Skeletal muscle tissue (tissue), 4 donors: Measurements from ENCODE around the gene TKT. TPM values are rescaled to one million over a fixed set of nuclear protein-coding genes. Genes with fewer than 3 reads are reported as not detected.

Source experiments
- H3K27ac ChIP-seq: one replicate; pipeline ENCODE4 v1.7.0; 2013; ENCODE audit warnings: mild to moderate bottlenecking, low read depth, low read length, inconsistent platforms
- H3K27me3 ChIP-seq, 3 donors: one replicate each; pipeline ENCODE4 v1.7.0; 2013; ENCODE audit warnings: low read length in 3 of 3; ENCODE audit not compliant: control insufficient read depth in 3 of 3, insufficient read depth in 3 of 3
- H3K36me3 ChIP-seq, 3 donors: one replicate each; pipeline ENCODE4 v1.7.0; 2013; ENCODE audit warnings: low read length in 3 of 3; ENCODE audit not compliant: control insufficient read depth in 3 of 3, insufficient read depth in 3 of 3
- H3K4me1 ChIP-seq, 3 donors: one replicate each; pipeline ENCODE4 v1.7.0; 2013; ENCODE audit warnings: low read length in 3 of 3, mild to moderate bottlenecking in 3 of 3; ENCODE audit not compliant: control insufficient read depth in 3 of 3, insufficient read depth in 3 of 3
- H3K4me3 ChIP-seq, 3 donors: one replicate each; pipeline ENCODE4 v1.7.0; 2013; ENCODE audit warnings: low read length in 3 of 3
- H3K9ac ChIP-seq, 3 donors: one replicate each; pipeline ENCODE4 v1.7.0; 2013; ENCODE audit warnings: low read length in 3 of 3, mild to moderate bottlenecking in 3 of 3, moderate library complexity in 2 of 3, low read depth in 1 of 3
- H3K9me3 ChIP-seq, 3 donors: one replicate each; pipeline ENCODE4 v1.7.0; 2013; ENCODE audit warnings: low read length in 3 of 3; ENCODE audit not compliant: control insufficient read depth in 3 of 3
- total RNA-seq: library from RNA; depleted of rRNA; stranded (reverse); fragments of >200 nt; gene quantifications from one replicate; pipeline ENCODE4 v1.2.3, GENCODE V29; 2014
- donor health status: Osteomylitis.

The TKT gene
- total RNA-seq, 1 donor from 2014 or later: 67.8 TPM

DNA sequence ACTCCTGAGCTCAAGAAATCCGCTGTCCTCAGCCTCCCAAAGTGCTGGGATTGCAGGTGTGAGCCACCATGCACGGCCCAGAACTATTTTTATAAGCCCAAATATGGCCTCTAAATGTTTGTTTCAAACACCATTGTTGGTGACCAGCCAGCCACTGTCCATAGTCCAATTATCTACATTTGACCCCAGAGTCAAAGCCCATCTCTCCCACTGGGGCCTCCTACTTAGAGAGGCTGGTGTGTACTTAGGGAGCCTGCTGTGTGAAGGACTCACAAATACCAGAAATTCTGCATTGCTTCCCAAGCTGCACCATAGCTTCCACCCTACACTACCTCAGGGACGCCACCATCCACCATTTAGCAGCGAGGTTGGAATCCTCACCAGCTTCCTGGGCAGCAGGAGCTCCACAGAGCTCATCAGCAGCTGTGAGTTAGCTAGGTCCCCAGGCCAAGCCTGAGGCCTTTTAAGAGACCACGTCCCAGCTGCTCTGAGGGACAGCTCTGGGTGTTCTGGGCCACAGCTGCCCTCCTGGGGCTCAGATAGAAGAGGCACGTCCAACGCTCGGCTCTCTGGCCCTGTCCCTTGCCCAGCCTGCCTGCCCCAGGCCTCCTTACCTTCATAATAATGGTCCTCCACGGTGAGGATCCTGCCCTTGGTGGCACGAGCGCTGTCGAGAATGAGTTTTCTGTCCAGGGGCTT lies 29.5 kb downstream of the TKT start:
- no peaks in the 10 kb centered on the region for H3K9me3 ChIP-seq
- H3K4me1 ChIP-seq: no peaks in the 10 kb centered on the region
- no peak overlapping the region for H3K9ac ChIP-seq
- no peak overlapping the region for H3K27ac ChIP-seq
- peaks cover 67 to 74% (median 68%) of the 10 kb centered on the region in 3 donors for H3K36me3 ChIP-seq
- no peaks in the 10 kb centered on the region for H3K27me3 ChIP-seq
- H3K4me3 ChIP-seq: no peak overlapping the region

DNA sequence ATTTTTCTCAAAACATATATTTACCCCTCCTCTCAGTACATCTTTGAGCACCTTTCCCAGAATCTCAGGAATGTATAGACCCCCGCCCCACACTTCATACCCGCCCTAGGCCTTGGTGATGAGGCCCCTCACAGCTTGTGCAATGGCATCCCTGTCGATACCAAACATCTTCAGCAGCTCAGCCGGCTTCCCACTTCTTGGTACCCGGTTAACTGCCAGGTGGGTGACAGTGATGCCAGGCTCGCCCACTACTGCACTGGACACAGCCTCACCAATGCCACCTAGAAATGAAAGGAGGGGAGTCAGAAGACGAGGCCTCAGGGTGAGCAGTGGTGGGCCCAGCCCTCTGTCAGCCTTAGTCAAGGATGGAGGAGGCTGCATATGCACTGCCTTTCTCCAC lies 30.2 kb downstream of the TKT start:
- H3K27me3 ChIP-seq: no peaks in the 10 kb centered on the region
- no peaks in the 10 kb centered on the region for H3K4me1 ChIP-seq
- peaks cover 62 to 68% (median 66%) of the 10 kb centered on the region in 3 donors for H3K36me3 ChIP-seq
- no peak overlapping the region for H3K4me3 ChIP-seq
- no peak overlapping the region for H3K27ac ChIP-seq
- H3K9ac ChIP-seq: no peak overlapping the region
- H3K9me3 ChIP-seq: no peaks in the 10 kb centered on the region

DNA sequence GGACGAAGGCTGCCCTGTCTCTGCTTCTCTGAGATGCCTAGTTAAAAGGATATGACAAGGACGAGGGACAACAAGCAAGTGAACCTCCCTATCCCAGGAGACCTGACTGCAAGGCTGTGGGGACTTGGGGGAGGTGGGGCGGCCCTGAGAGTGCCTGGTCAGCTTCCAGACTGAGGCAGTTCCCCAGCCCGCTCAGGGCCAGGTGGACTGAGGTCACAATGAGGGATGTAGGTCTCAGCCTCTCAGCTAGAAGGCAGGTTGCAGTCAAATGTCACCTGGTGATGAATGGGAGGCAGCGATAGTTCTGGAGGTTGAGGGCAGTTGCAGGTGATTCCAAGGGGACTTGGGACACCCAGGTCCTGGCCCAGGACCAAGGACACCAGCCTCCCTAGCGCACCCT lies 30.6 kb downstream of the TKT start:
- Histone ChIP-seq H3K36me3 (peaks cover 59 to 67% (median 61%) of the 10 kb centered on the region in 3 donors), H3K9ac (no peak overlapping the region), H3K4me3 (no peak overlapping the region), H3K9me3 (no peaks in the 10 kb centered on the region), H3K27ac (no peak overlapping the region), H3K27me3 (no peaks in the 10 kb centered on the region), H3K4me1 (no peaks in the 10 kb centered on the region)

DNA sequence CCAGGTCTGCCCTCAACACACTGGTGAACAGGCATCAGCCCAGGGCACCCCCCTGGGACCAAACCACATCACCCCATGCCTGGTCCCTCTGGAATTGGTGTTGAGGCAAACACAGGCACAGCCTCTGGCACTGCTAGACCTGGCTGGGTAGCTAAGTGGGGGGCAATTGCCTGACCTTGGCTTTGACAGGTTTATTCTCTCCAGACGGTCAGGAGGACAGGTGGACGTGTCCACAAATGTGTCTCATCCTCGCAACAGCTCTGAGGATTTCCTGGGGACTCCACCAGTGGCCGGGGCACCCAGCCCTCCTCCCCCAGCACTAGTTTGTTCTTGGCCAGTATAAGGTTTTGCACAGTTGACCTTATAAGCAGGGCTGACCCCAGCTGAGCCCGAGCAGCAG lies 31.3 kb downstream of the TKT start:
- H3K9me3 ChIP-seq: no peaks in the 10 kb centered on the region
- no peaks in the 10 kb centered on the region for H3K27me3 ChIP-seq
- H3K4me3 ChIP-seq: no peak overlapping the region
- H3K36me3 ChIP-seq: peaks cover 53 to 60% (median 55%) of the 10 kb centered on the region in 3 donors
- H3K4me1 ChIP-seq: no peaks in the 10 kb centered on the region
- no peak overlapping the region for H3K9ac ChIP-seq
- no peak overlapping the region for H3K27ac ChIP-seq

DNA sequence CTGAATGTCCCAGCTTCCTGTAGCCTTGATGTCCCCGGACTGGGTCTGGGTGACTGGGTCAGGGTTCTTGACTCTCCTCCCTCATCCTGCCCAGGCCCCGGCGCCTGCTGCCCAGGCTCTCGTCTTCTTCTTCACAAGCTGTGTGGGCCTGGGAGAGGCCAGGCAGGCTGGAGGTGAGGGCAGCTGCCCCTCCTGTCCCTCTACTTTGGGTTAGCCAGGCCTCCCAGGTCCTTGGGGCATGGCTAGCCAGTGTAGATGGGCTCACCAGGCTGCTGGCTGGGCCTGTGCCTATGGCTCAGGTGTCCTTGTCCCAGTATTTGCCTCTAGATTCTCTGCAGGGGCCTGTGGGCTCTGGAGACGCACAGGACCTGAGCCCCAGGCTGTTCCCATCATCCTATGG lies 31.8 kb downstream of the TKT start:
- Histone ChIP-seq H3K9me3 (no peaks in the 10 kb centered on the region), H3K9ac (no peak overlapping the region), H3K27ac (no peak overlapping the region), H3K4me3 (no peak overlapping the region), H3K27me3 (no peaks in the 10 kb centered on the region), H3K4me1 (no peaks in the 10 kb centered on the region), H3K36me3 (peaks cover 48 to 55% (median 50%) of the 10 kb centered on the region in 3 donors)

- Histone ChIP-seq H3K9ac (no peak overlapping the region), H3K36me3 (peaks cover 44 to 51% (median 45%) of the 10 kb centered on the region in 3 donors), H3K9me3 (no peaks in the 10 kb centered on the region), H3K27ac (no peak overlapping the region), H3K4me1 (no peaks in the 10 kb centered on the region), H3K27me3 (no peaks in the 10 kb centered on the region), H3K4me3 (no peak overlapping the region)
Measured at GRCh38 chr3:53223541-53223966, 32.3 kb downstream of the TKT start.

DNA sequence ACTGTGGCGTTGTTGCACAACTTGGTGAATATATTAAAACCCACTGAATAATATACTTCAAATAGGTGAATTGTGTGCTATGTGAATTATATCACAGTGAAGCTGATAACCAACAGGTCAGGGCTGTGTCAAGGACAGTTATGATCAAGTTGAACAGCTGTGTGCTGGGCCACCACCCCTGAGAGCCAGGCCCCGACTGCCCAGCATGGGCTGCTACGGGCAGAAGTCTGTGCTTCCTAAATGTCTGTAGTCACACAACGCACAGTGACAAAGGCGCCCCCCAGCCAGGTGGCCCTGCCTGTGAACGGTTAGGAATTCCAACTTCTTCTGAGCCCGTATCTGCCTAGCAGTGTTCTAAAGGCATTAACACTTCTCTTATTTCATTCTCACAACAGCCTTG lies 32.8 kb downstream of the TKT start:
- H3K4me1 ChIP-seq: no peaks in the 10 kb centered on the region
- no peak overlapping the region for H3K4me3 ChIP-seq
- H3K36me3 ChIP-seq: peaks cover 39 to 46% (median 40%) of the 10 kb centered on the region in 3 donors
- H3K9ac ChIP-seq: no peak overlapping the region
- no peak overlapping the region for H3K27ac ChIP-seq
- no peaks in the 10 kb centered on the region for H3K9me3 ChIP-seq
- no peaks in the 10 kb centered on the region for H3K27me3 ChIP-seq

- Histone ChIP-seq H3K27me3 (no peaks in the 10 kb centered on the region), H3K9me3 (no peaks in the 10 kb centered on the region), H3K4me3 (no peak overlapping the region), H3K36me3 (peaks cover 32 to 40% (median 33%) of the 10 kb centered on the region in 3 donors), H3K27ac (no peak overlapping the region), H3K9ac (no peak overlapping the region), H3K4me1 (no peaks in the 10 kb centered on the region)
Measured at GRCh38 chr3:53222183-53222901, 33.5 kb downstream of the TKT start.

DNA sequence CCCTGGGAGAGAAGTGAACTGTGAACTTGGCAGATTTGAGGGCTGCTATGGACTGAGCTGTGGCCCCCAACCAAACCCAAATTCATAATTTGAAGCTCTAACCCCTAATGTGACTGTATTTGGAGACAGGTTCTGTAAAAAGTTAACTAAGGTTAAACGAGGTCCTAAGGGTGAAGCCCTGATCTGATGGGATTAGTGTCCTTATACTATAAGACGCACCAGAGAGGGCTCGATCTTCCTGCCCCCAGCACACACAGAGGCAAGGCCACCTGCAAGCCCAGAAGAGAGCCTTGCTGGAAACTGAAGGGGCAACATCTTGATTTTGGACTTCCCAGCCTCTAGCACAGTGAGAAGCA lies 34.0 kb downstream of the TKT start:
- H3K9me3 ChIP-seq: no peaks in the 10 kb centered on the region
- no peaks in the 10 kb centered on the region for H3K4me1 ChIP-seq
- no peak overlapping the region for H3K9ac ChIP-seq
- no peak overlapping the region for H3K27ac ChIP-seq
- no peak overlapping the region for H3K4me3 ChIP-seq
- peaks cover 27 to 36% (median 28%) of the 10 kb centered on the region in 3 donors for H3K36me3 ChIP-seq
- no peaks in the 10 kb centered on the region for H3K27me3 ChIP-seq

DNA sequence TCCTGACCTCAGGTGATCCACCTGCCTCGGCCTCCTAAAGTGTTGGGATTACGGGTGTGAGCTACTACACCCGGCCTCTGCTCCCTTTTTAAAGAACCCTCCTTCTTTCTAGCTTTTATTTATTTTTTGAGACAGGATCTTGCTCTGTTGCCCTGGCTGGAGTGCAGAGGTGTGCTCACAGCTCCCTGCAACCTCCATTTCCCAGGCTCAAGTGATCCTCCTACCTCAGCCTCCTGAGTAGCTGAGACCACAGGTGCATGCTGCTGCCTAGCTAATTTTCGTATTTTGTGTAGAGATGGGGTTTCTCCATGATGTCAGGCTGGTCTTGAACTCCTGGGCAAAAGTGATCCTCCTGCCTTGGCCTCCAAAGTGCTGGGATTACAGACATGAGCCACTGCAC lies 34.5 kb downstream of the TKT start:
- no peaks in the 10 kb centered on the region for H3K27me3 ChIP-seq
- H3K4me3 ChIP-seq: no peak overlapping the region
- H3K9ac ChIP-seq: no peak overlapping the region
- H3K36me3 ChIP-seq: peaks cover 22 to 31% (median 23%) of the 10 kb centered on the region in 3 donors
- H3K27ac ChIP-seq: no peak overlapping the region
- H3K4me1 ChIP-seq: no peaks in the 10 kb centered on the region
- no peaks in the 10 kb centered on the region for H3K9me3 ChIP-seq
